Lower leg skin (tissue), 3 donors: ENCODE data around the gene ARHGAP45.

Experiments
- POLR2A ChIP-seq, 2 donors: fragments of 450-650 bp; IDR thresholded peaks; one replicate each; pipeline ENCODE4 v1.6.1; 2016 to 2017; ENCODE audit warnings: antibody characterized with exemption in 2 of 2, mild to moderate bottlenecking in 1 of 2, moderate library complexity in 1 of 2
- TF ChIP-seq, protein P1 (sequence below), 3 donors: fragments of 450-650 bp; IDR thresholded peaks; one replicate each; pipeline ENCODE4 v1.5.1; 2016; ENCODE audit warnings: antibody characterized with exemption in 3 of 3, mild to moderate bottlenecking in 3 of 3, moderate library complexity in 2 of 3

DNA sequence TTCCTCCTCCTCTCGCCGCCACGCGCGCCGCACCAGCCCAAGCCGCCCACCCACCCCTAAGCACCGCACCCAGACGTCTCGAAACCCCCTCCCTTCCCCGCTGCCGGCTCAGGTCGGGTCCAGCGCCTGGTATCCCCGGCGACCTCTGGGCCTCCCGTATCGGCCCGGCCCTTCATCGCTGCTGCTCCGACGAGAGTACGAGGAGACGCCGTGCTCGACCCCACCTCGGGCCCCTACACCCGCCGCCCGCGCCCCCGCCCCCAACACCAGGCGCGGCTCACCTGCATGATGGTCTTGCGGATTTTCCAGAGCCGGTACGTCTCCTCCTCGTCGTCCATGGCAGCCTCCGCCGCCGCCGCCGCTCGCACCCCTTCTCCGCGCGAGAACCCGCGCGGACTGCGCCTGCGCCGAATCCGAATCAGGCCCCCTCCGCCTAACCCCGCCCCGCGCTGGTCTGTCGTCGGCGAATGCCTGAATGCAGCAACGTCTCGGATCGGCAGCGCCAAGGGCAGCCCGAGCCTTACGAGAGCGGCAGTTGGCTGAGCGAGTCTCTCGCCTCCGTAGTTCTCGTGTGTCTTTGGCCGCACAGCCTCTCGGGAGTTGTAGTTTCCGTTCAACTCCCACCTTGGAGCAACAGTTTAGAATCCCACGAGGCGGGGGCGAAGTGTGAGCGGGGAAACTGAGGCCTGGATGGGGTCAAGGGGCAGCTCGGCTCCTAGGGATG lies 28.2 kb downstream of the ARHGAP45 start, which contains the start of gene POLR2E:
- TF ChIP-seq, protein P1, sequence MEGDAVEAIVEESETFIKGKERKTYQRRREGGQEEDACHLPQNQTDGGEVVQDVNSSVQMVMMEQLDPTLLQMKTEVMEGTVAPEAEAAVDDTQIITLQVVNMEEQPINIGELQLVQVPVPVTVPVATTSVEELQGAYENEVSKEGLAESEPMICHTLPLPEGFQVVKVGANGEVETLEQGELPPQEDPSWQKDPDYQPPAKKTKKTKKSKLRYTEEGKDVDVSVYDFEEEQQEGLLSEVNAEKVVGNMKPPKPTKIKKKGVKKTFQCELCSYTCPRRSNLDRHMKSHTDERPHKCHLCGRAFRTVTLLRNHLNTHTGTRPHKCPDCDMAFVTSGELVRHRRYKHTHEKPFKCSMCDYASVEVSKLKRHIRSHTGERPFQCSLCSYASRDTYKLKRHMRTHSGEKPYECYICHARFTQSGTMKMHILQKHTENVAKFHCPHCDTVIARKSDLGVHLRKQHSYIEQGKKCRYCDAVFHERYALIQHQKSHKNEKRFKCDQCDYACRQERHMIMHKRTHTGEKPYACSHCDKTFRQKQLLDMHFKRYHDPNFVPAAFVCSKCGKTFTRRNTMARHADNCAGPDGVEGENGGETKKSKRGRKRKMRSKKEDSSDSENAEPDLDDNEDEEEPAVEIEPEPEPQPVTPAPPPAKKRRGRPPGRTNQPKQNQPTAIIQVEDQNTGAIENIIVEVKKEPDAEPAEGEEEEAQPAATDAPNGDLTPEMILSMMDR (IDR thresholded peaks at IDR 0.05), result no peak
- TF ChIP-seq POLR2A (IDR thresholded peaks at IDR 0.05), result peak in 1 of 2 donors; percentile 42
